AG04449 (cell line): ENCODE results near the gene COL8A1.

Source experiments
- CTCF ChIA-PET: fragments of 350-600 bp; formaldehyde crosslinking; extraction: SDS; loops from one replicate; lab custom pipeline; 2021; ENCODE audit warnings: antibody characterized with exemption; lab: Yijun Ruan, JAX
- POLR2A ChIA-PET: fragments of 400-600, 350-600 bp; formaldehyde crosslinking; extraction: SDS; loops from one replicate; lab custom pipeline; 2020; ENCODE audit warnings: antibody characterized with exemption, inconsistent platforms; lab: Yijun Ruan, JAX
- DNase-seq: peaks from one replicate; pipeline ENCODE4 v3.0.0-alpha.2; 2010; ENCODE audit warnings: low read depth, low spot score
- H3K4me3 ChIP-seq: 2 replicates; pipeline ENCODE4 v1.5.1; 2011; ENCODE audit warnings: low read depth, mild to moderate bottlenecking, control low read depth, low read length
- TF ChIP-seq, protein P1 (sequence below): IDR thresholded peaks from one replicate; pipeline ENCODE4 v1.5.1; 2011; ENCODE audit warnings: mild to moderate bottlenecking, moderate library complexity, low read length, control low read depth, inconsistent platforms; ENCODE audit not compliant: insufficient read depth; ENCODE audit errors: missing control alignments

The COL8A1 gene

DNA sequence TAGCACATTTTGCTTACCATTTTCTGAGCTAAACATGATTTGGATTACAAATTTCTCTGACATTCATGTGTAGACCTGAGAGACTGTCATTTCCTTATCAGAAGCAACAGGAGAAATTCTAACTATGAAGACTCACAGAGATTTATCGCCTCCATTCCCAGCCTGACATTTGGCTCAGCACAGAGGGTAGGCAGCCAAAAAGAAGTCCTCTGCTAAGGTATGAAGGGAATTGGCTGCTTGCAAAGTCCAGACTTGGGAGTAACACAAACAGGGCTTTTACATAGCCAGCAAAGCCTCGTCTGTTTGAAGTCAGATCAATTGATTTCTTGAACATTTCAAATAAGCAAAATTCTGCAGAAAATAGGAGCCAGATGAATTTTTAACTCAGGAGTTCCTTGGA, 122.2 kb downstream of the COL8A1 start:
- H3K4me3 ChIP-seq: no peak overlapping the region
- CTCF ChIA-PET: interaction anchor here (1.1 to 4.4 kb wide), 2 partner anchors 9 to 48 kb away, joined by 3 to 16 read pairs; no protein-coding TSS in a partner anchor
- POLR2A ChIA-PET: no interaction called here
- DNase-seq: no peak
- TF ChIP-seq, protein P1, sequence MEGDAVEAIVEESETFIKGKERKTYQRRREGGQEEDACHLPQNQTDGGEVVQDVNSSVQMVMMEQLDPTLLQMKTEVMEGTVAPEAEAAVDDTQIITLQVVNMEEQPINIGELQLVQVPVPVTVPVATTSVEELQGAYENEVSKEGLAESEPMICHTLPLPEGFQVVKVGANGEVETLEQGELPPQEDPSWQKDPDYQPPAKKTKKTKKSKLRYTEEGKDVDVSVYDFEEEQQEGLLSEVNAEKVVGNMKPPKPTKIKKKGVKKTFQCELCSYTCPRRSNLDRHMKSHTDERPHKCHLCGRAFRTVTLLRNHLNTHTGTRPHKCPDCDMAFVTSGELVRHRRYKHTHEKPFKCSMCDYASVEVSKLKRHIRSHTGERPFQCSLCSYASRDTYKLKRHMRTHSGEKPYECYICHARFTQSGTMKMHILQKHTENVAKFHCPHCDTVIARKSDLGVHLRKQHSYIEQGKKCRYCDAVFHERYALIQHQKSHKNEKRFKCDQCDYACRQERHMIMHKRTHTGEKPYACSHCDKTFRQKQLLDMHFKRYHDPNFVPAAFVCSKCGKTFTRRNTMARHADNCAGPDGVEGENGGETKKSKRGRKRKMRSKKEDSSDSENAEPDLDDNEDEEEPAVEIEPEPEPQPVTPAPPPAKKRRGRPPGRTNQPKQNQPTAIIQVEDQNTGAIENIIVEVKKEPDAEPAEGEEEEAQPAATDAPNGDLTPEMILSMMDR: no peak

DNA sequence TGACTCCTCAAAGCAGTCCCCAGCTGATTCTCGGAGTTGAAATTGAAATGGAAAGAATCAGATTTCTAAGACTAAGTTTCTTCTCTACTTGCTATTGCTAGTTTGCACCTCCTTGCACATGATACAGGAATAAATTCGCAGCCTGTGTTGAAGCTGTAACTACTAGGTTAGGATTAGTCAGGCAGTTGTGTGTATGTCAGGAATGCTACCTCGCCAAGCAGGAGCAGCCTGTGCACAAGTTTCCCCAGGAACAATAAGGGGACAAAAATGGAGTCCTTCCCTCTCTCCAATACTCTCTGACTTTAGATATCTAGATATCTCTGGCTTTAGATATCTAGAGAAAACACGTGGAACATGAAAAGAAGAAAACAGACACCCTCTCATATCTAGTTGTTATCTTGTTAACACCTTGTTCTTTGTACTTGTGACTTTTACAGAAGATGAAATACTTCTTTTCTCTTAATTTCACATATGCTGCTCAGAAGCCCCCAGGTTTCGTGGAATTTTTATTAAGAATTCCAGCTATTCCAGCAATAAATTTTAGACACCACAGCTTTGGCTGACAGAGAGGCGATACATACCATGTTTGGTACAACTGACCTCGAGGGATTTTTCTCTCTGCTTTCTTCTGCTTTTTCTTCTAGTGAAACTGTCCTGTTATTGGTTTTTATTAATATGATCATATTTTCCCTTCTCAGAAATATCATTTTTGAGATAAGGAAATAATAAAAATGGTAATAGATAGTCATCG, 123.2 kb downstream of the COL8A1 start:
- TF ChIP-seq, protein P1: no peak
- no peak for DNase-seq
- CTCF ChIA-PET: interaction anchor here (1.1 to 4.4 kb wide), 3 partner anchors 10 to 47 kb away, joined by 3 to 16 read pairs (median 6); no protein-coding TSS in a partner anchor
- POLR2A ChIA-PET: no interaction called here
- H3K4me3 ChIP-seq: no peak overlapping the region

DNA sequence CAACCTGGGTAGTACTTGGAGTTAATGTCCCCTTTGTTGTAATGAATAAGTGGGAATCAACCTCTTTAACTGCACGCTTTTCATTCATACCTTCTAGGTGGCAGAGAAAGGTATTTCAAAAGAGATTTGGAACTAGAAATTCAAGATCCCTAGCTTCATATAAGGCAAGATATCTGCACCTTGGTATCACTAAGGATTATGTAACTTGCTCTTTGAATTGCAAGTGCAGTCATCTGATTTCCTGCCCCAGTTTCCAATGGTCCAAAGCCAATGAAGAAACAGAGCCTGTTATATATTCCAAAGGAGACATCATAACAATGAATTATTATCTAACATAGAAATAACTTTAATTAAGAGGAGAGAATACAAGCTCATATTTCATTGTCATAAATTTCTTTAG, 124.5 kb downstream of the COL8A1 start:
- ChIA-PET CTCF (interaction anchor here (1.6 to 4.4 kb wide), 3 partner anchors 9 to 45 kb away, joined by 6 to 16 read pairs (median 10); no protein-coding TSS in a partner anchor), POLR2A (no interaction called here)

DNA sequence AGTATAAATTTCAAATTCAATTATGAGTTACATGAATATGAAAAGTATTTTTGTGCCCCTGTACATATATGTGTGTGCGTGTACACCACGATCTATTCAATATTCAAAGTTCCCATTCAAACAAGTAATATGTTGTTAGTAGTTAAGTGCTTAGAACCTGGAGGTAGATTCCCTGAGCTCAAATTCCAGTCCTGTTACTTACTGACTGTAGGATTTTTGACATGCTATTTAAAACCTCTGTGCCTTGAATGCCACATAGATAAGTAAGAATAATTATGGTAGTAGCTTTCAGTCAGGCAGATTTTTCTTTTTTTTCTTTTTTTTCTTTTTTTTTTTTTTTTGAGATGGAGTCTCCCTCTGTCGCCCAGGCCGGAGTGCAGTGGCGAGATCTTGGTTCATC, 126.0 kb downstream of the COL8A1 start:
- TF ChIP-seq, protein P1: no peak
- ChIA-PET POLR2A (interaction anchor here (0.6 to 1.3 kb wide), 2 partner anchors 8 to 128 kb away, joined by 3 to 5 read pairs; no protein-coding TSS in a partner anchor), CTCF (interaction anchor here (1.0 to 4.4 kb wide), 3 partner anchors 10 to 118 kb away, joined by 3 to 16 read pairs (median 10); no protein-coding TSS in a partner anchor)
- H3K4me3 ChIP-seq: no peak overlapping the region
- DNase-seq: no peak

More for the DNA sequence above, 124.5 kb downstream of the COL8A1 start:
- no peak for DNase-seq
- H3K4me3 ChIP-seq: no peak overlapping the region
- TF ChIP-seq, protein P1: no peak

DNA sequence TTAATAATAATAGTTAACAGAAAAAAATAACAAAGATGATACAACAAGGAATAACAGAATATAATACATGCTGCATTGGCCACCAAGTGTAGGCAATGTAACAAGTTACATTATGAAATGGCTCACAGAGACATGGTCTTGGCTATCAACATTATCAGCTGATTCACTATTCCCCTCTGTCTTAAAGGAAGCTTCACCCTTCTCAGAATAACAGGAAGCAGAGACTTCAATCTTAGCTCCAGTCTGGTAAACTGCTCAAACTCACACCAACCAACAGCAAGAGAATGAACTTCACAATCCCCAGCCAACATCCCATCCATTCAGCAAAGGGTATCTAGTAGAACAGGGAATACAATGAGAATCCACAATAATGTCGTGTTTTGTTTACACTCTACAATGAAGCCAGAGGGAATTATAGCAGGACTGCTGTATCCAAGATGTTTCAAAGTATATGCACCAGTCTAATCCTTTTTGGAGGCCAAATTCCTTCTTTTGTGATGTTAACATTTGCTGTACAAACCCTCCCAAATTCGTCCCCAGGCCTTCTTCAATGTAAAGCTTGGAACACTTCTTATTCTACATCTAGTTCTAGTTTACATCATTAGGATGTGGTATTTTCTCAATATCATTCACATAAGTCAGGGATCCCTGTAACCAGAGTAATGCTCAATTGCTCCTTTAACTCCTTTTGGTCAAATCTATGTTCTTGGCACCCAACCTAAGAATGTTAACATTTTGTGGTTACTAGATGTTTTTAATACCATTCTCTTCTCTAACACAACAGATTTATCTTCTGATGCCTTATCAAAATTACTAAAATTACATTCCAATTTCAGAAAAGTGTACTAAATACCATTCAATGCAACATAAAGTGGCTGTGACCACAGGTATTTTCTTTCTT, 126.9 kb downstream of the COL8A1 start:
- no peak overlapping the region for H3K4me3 ChIP-seq
- DNase-seq: no peak
- ChIA-PET POLR2A (interaction anchor here (1.3 kb wide), 1 partner anchor 9 kb away, joined by 5 read pairs; no protein-coding TSS in a partner anchor), CTCF (interaction anchor here (0.9 to 1.4 kb wide), 5 partner anchors 11 to 24 kb away, joined by 3 to 5 read pairs (median 3); no protein-coding TSS in a partner anchor)
- TF ChIP-seq, protein P1: no peak
